ENCODE measurements around the gene CNGB1.
"Not testable (repeated sequence)": the region's sequence is repeated elsewhere in the genome, so short reads cannot be mapped to it uniquely, and the experiment has no call there.

Gene CNGB1

GRCh38 chr16:57970970-57971369 lies at the start of gene CNGB1:
Gene CNGB1 (minus strand): TSS chr16:57971128. CDS start chr16:57967286, 3,842 bp downstream.
- no peak for DNase-seq (ENCODE audit: low read depth in 2 of 3, low spot score in 2 of 3)

- DNase-seq (ENCODE audit: low read depth in 2 of 3, low spot score in 2 of 3): no peak
These were observed 49.1 kb upstream of the CNGB1 start for GRCh38 chr16:58019866-58020538.

- DNase-seq (ENCODE audit: low read depth in 2 of 3, low spot score in 2 of 3): no peak
These were observed 47.9 kb upstream of the CNGB1 start for GRCh38 chr16:58018803-58019202.

- no peak for DNase-seq (ENCODE audit: low read depth in 2 of 3, low spot score in 2 of 3)
These were observed 46.0 kb upstream of the CNGB1 start for GRCh38 chr16:58016840-58017446.

GRCh38 chr16:58013201-58013956 lies 42.5 kb upstream of the CNGB1 start:
- no peak for DNase-seq (ENCODE audit: low read depth in 2 of 3, low spot score in 2 of 3)

GRCh38 chr16:58012481-58012880 lies 41.6 kb upstream of the CNGB1 start:
- DNase-seq (ENCODE audit: low read depth in 2 of 3, low spot score in 2 of 3): no peak

- DNase-seq (ENCODE audit: low read depth in 2 of 3, low spot score in 2 of 3): no peak
These were observed 40.7 kb upstream of the CNGB1 start for GRCh38 chr16:58011652-58012051.

GRCh38 chr16:58010886-58011285 lies 40.0 kb upstream of the CNGB1 start:
- DNase-seq (ENCODE audit: low read depth in 2 of 3, low spot score in 2 of 3): no peak

- no peak for DNase-seq (ENCODE audit: low read depth in 2 of 3, low spot score in 2 of 3)
These were observed 39.0 kb upstream of the CNGB1 start for GRCh38 chr16:58009856-58010416.

- not testable (repeated sequence) for DNase-seq (ENCODE audit: low read depth in 2 of 3, low spot score in 2 of 3)
These were observed 33.8 kb upstream of the CNGB1 start for GRCh38 chr16:58004736-58005135.

GRCh38 chr16:58002936-58003335 lies 32.0 kb upstream of the CNGB1 start:
- DNase-seq (ENCODE audit: low read depth in 2 of 3, low spot score in 2 of 3): no peak

- DNase-seq (ENCODE audit: low read depth in 2 of 3, low spot score in 2 of 3): no peak
These were observed 31.5 kb upstream of the CNGB1 start for GRCh38 chr16:58002416-58002800.

GRCh38 chr16:58001781-58002415 lies 31.0 kb upstream of the CNGB1 start:
- DNase-seq (ENCODE audit: low read depth in 2 of 3, low spot score in 2 of 3): no peak

- peak; percentile 63 to 77 (median 74) for DNase-seq (ENCODE audit: low read depth in 2 of 3, low spot score in 2 of 3)
These were observed 30.1 kb upstream of the CNGB1 start, which contains the start of gene USB1 for GRCh38 chr16:58000706-58001676. Gene USB1 (plus strand): TSS chr16:58001407. CDS start chr16:58001484, 77 bp downstream.

GRCh38 chr16:57999971-58000705 lies 29.2 kb upstream of the CNGB1 start, which contains the start of gene ZNF319:
Gene ZNF319 (minus strand): TSS chr16:58000672. CDS start chr16:57998265, 2,407 bp downstream.
- DNase-seq (ENCODE audit: low read depth in 2 of 3, low spot score in 2 of 3): peak in 1 of 3 experiments; percentile 14

- DNase-seq (ENCODE audit: low read depth in 2 of 3, low spot score in 2 of 3): no peak
These were observed 28.5 kb upstream of the CNGB1 start for GRCh38 chr16:57999366-57999970.

GRCh38 chr16:57998992-57999365 lies 28.1 kb upstream of the CNGB1 start:
- no peak for DNase-seq (ENCODE audit: low read depth in 2 of 3, low spot score in 2 of 3)

GRCh38 chr16:57998486-57998885 lies 27.6 kb upstream of the CNGB1 start:
- DNase-seq (ENCODE audit: low read depth in 2 of 3, low spot score in 2 of 3): peak in 2 of 3 experiments; percentile 14 to 37
